AG09309 (cell line): ENCODE measurements around the gene SRL.

Experiments
- DNase-seq: peaks from one replicate; pipeline ENCODE4 v3.0.0-alpha.2; 2010; ENCODE audit warnings: low read depth
- H3K4me3 ChIP-seq: 2 replicates; pipeline ENCODE4 v1.5.1; 2011; ENCODE audit warnings: mild to moderate bottlenecking, low read depth, low read length, moderate library complexity; ENCODE audit not compliant: control insufficient read depth
- TF ChIP-seq, protein P1 (sequence below): IDR thresholded peaks from 2 replicates; pipeline ENCODE4 v1.5.1; 2011; ENCODE audit warnings: mild to moderate bottlenecking, low read depth, low read length, inconsistent platforms; ENCODE audit not compliant: insufficient read depth, control insufficient read depth; ENCODE audit errors: missing control alignments

The SRL gene

DNA sequence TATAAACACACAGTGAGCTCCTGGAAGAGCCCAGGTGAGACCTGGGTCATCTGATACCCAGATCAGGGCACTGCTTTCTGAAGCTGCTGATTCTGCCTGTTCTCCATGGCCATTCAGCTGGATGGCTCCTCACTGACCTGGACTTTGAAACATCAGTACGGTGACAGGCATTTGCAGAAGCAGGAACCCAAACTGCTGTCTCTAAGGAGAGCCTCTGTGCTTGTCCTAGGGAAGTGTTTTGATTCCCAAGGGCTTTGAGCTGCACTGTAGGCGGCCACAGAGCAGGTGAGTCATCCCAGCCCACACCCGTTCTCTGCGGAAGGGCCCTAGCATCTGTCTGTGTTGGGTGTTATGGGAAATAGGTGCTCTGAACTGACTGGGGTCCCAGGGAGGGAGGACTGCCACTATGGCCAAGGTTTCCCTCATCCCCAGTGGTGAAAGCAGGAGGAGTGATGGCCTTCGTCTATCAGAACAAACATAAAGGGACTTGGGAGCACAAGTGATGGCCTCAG lies 64.9 kb downstream of the SRL start:
- no peak overlapping the region for H3K4me3 ChIP-seq
- no peak for DNase-seq
- TF ChIP-seq, protein P1, sequence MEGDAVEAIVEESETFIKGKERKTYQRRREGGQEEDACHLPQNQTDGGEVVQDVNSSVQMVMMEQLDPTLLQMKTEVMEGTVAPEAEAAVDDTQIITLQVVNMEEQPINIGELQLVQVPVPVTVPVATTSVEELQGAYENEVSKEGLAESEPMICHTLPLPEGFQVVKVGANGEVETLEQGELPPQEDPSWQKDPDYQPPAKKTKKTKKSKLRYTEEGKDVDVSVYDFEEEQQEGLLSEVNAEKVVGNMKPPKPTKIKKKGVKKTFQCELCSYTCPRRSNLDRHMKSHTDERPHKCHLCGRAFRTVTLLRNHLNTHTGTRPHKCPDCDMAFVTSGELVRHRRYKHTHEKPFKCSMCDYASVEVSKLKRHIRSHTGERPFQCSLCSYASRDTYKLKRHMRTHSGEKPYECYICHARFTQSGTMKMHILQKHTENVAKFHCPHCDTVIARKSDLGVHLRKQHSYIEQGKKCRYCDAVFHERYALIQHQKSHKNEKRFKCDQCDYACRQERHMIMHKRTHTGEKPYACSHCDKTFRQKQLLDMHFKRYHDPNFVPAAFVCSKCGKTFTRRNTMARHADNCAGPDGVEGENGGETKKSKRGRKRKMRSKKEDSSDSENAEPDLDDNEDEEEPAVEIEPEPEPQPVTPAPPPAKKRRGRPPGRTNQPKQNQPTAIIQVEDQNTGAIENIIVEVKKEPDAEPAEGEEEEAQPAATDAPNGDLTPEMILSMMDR, result no peak

DNA sequence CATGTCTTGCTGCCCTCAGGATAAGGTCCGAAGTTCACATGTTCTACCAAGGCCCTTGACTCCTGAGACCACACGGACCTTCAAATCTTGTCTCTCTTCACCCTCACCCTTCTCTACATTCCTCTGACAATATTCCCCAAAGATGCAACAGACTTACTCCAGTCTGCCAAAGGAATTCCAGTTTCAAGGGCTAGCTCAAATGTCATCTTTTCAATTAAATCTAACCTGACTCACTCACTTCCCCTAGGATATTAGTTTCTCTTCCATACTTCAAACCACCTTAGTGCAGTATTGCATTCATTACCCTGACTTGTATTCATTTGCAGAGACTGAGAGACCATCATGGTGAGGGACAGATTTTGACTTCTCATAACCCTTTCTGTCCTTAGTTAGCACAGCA lies 66.0 kb downstream of the SRL start:
- no peak for DNase-seq
- H3K4me3 ChIP-seq, result no peak overlapping the region
- TF ChIP-seq, protein P1, result no peak

DNA sequence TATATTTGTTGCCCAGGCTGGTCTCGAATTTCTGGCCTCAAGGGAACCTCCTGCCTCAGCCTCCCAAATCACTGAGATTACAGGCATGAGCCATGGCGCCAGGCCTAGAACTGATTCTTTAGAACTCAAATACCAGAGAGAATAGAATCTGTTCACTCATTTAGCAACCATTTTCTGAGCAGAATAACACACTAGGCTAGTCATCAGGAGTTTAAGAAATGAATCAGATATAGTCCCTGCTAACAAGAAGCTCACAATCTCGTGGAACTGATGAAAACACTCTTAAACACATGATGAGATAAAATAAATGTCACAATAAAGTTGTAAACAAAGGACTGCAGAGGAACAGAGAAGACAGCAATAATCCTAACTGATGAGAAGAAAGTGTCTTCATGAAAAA lies 69.8 kb downstream of the SRL start:
- TF ChIP-seq, protein P1, result no peak
- no peak for DNase-seq
- H3K4me3 ChIP-seq, result no peak overlapping the region

DNA sequence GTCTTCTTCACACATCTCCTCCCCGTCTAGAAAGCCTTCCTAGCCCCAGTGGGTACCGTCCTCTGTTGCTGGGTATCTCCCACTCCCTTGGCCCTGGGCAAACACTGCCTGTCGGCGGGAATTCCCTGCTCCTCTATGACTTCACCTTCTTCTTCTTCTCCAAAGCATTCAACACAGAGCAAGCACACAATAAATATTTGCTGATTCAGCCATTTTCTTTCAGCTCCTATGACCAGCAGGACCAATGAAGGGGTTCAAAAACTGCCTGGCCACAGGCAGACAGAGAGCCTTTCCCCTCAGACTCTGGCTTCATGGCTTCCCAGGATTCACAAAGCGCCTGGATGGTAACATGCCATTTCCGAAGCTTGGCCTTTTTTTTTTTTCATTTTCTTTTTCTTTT lies 72.5 kb downstream of the SRL start:
- no peak overlapping the region for H3K4me3 ChIP-seq
- DNase-seq, result no peak
- TF ChIP-seq, protein P1, result no peak

DNA sequence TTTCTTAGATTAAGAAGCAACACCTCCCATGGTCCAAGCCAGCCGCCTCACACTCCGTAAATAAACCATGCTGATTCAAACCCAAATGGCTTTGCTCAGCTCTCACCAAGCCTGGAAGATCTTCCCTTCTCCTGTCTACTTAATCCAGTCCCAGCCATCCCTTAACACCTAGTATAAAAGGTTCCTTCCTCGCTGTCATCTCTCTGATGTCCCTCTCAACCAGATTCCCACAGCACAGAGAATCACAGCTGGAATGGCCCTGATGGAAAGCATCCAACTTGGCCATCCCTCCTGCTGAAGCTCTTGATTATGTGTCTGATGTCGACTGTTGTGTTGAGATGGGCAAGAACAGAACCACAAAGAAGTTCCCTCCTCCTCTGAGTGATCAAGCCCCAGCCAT lies 75.1 kb downstream of the SRL start:
- no peak overlapping the region for H3K4me3 ChIP-seq
- TF ChIP-seq, protein P1, result no peak
- DNase-seq, result no peak

DNA sequence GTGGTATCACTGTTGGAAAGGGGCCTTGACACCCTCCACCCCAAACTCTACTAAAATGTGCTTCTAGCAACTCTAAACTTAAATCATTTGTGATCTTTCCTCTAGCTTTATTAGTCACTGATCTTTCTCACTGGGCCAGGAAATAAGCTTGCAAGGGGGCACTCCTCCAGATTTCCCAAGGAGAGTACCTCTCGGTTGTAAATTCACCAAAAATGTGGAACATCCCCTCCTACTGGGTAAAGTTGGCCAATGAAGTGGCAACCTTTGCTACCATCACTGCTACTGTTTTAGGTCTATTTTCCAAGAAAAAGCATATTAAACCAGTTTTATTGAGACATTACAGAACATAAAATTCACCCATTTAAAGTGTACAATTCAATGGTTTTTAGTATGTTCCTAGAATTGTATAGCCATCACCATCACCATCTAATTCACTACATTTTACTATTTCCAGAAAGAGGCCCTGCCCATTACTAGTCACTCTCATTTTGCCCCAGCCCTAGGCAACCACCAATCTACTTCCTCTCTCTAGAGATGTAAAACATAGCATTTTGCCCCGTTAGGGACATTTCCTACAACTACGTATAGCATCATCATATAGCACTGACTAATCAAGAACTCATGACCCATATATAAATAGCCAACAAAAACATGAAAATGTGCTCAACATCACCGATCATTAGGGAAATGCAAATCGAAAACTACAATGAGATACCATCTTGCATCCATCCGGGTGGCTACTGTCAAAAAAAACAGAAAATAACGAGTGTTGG lies 81.0 kb downstream of the SRL start:
- H3K4me3 ChIP-seq, result no peak overlapping the region
- TF ChIP-seq, protein P1, result no peak
- no peak for DNase-seq
